Left renal cortex interstitium (tissue), 4 donors: ENCODE data around the gene FADS2. TPM values are rescaled to one million over a fixed set of nuclear protein-coding genes. Genes with fewer than 3 reads are reported as not detected.
"Not testable (repeated sequence)": the region's sequence is repeated elsewhere in the genome, so short reads cannot be mapped to it uniquely, and the experiment has no call there.

Experiments used
- DNase-seq, 4 donors: peaks; one replicate each; pipeline ENCODE4 v3.0.0-alpha.2; 2013; ENCODE audit warnings: low read depth in 4 of 4, low spot score in 2 of 4, missing footprints in 1 of 4
- polyA plus RNA-seq, 4 donors: library from polyadenylated mRNA; unstranded; fragments of 120-200 nt; gene quantifications; one replicate each; pipeline ENCODE4 v1.2.1, GENCODE V29; 2013; ENCODE audit not compliant: insufficient read length in 4 of 4

Gene FADS2
- polyA plus RNA-seq, 4 donors, result 82.9 to 117 (median 98.9) TPM

- DNase-seq, result no peak
Observed at GRCh38 chr11:61864814-61865775, 37.0 kb downstream of the FADS2 start.

- DNase-seq, result no peak
Observed at GRCh38 chr11:61866231-61866957, 38.3 kb downstream of the FADS2 start.

DNA sequence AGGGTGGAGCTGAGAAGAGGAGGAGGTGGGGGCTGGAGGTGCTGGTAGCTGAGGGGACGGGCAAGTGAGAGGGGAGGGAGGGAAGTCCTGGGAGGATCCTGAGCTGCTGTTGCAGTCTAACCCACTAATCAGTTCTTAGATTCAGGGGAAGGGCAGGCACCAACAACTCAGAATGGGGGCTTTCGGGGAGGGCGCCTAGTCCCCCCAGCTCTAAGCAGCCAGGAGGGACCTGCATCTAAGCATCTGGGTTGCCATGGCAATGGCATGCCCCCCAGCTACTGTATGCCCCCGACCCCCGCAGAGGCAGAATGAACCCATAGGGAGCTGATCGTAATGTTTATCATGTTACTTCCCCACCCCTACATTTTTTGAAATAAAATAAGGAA, 38.9 kb downstream of the FADS2 start:
- no peak for DNase-seq

DNA sequence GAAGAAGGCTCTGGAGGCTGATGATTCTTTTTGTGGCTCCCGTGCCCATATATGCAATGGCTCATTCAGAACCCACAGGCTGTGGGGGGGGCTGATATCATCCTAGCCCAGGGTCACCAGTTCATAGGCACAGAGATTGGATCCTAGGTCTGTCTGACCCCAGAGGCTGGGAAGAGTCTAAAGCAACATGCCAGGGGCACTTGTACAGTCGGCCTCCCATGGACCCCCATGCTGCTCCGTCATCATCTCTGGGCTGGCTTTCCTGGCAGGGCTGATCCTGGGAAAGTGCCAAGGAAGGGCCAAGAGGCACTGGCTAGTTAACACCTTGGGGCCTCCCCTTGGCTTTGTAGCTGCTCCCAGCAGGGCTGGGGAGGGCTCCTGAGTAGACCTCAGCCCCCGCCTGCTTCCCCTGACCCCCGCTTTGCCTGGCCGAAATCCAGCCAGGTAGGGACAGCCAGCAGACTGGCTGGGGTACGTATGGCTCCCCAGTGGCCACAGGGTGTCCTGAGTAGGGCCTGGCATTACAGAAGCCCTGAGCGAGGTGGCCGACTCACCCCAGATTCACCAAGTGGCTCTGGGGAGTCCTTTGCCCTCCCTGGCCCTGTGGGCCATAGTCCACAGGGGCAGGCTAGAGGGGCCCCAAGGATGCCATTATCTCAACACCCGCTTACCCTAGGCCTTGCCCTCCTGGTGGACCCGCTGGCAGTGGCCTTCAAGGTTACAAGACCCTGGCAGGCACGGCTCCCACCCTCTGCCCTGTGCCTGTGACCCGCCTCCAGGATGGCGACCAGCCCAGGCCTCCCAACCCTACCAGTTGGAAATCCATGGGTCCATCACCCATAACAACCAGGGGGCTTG, 40.7 kb downstream of the FADS2 start:
- DNase-seq, result no peak

DNA sequence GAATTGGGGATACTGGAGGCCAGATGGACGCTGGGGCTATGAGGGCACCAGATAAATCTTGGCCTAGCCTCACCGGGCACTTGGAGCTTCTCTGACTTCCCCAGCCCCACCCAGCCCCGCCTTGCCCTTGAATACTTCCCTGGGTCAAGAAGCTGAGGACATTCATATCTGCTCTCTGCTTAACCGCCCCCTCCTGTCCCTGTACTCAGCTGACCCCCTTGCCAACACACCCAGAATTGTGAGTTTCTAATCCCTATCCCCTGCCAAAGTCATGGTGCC, 41.3 kb downstream of the FADS2 start:
- DNase-seq, result no peak

GRCh38 chr11:61869708-61870451, 41.8 kb downstream of the FADS2 start:
- DNase-seq, result no peak

GRCh38 chr11:61870541-61871031, 42.5 kb downstream of the FADS2 start:
- no peak for DNase-seq

GRCh38 chr11:61871158-61871597, 43.1 kb downstream of the FADS2 start:
- DNase-seq, result peak in 2 of 4 donors; percentile 57 to 64

GRCh38 chr11:61872935-61873565, 45.0 kb downstream of the FADS2 start:
- no peak for DNase-seq

DNA sequence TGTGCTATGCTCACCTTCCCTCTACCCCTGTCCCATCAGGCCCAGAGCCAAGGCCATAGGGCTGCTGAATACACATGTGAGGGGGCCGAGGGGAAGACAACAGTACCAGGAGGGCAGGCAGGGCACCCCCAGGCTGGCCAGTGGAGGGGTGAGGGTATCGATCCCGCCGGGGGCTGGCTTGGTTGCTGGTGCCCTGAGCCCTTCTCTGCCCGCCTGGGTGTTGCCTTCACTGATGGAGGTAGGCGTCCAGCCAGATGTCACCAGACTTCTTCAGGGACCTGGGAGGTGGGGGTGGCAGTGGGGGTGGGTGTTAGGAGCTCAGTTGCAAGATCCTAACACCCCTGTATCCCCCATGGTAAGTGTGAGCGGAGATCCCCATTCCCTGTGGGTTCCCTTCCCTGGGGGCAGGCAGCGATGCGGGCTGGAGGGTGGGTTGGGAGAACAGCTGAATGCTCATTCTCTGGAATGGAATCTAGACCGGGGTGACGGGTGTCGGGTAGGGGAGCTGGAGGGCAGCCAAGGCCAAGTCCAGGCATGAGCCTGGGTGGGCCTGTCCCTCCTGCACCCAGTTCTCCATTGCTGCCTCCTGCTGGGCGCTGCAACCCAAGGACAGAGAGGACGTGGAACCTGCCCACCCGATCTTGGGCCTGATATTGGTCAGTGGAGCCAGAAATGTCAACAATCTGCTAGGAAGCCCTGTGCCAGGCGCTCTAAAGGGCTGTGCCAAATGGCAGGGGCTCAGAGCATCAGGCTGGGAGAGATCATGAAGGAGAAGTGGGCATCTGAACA, 45.7 kb downstream of the FADS2 start:
- no peak for DNase-seq

- no peak for DNase-seq
Observed at GRCh38 chr11:61874377-61874809, 46.3 kb downstream of the FADS2 start.

- DNase-seq, result no peak
Observed at GRCh38 chr11:61874853-61875252, 46.8 kb downstream of the FADS2 start.

DNA sequence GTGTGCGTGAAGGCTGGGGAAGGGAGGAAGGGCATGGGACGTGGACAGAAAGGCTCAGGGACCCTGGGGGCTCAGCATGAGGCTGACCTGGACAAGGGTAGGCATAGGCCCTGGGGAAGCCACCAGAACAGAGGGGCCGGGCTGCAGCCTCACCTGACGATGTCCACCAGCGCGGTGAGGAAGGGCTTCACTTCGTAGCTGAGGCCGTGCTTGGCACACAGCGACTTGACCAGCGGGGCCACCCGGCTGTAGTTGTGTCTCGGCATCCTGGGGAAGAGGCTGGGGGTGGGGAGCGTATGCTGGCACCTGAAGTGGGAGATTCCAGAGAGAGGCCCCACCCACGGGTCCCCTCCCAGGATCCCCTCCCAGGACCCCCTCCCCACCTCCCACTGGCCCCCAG, 47.6 kb downstream of the FADS2 start:
- DNase-seq, result no peak

DNA sequence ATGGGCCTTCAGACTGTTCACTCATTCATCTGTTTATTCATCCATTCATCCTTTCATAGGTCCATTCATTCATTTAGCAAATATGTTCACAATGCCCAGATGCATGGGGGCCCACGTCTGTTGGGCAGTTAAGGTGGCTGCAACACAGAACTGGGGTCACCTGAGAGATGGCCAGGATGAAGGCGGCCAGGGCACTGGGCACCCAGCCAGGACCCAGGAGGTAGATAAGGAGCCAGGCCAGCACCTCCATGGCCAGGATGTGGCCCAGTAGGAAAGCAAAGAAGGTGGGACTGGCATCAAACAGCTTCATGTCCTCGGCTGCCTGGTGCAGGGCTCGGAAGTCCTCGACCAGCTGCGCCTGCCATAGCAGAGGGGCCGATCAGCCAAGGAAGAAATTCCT, 51.1 kb downstream of the FADS2 start:
- DNase-seq, result no peak

DNA sequence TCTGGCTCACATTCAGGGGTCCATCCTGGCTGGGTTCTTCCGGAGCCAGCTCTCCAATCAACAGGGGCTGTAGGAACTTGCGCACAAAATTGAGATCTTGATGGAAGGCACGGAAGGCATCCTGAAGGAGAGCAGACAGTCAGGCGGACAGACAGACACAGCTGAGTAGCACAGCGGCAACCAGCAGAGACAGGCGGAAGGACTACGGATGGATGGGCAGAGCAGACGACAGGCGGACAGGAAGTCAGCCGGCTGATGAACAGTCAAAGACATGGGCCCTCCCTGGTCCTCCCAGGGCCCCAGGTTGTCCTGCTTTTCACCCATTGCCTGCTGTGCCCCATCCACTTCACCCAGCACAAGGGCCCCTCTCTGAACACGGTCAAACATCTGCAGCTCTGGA, 51.9 kb downstream of the FADS2 start:
- no peak for DNase-seq

DNA sequence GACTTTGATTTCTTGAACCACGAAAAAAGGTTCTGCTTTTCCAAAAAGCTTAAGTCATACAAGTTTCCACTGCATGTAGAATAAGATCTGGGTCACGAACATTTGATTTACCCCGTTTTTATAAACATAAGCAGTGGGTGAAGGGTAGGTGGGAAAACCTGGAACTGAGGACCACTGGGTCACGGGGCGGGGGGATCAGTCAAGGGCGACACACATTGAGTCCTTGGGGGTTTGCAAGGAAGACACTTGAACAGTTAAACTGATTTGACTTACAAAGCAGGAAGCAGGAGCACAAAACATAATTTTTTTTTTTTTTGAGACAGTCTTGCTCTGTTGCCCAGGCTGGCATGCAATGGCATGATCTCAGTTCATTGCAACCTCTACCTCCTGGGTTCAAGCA, 52.4 kb downstream of the FADS2 start:
- DNase-seq, result no peak

- DNase-seq, result no peak
Observed at GRCh38 chr11:61881397-61881796, 53.3 kb downstream of the FADS2 start.

- DNase-seq, result not testable (repeated sequence)
Observed at GRCh38 chr11:61882267-61882666, 54.2 kb downstream of the FADS2 start.

GRCh38 chr11:61882879-61883278, 54.8 kb downstream of the FADS2 start:
- DNase-seq, result no peak
